ENCODE results near the gene PLCB4. TPM values are rescaled to one million over a fixed set of nuclear protein-coding genes. Genes with fewer than 3 reads are reported as not detected.

PLCB4 gene
- total RNA-seq, 1 donor from 2014 or later = 21.2 TPM

- H3K9me3 Mint-ChIP-seq = no peaks in the 10 kb centered on the region
- H3K27ac Mint-ChIP-seq = no peak overlapping the region
- no peak overlapping the region for H3K4me3 Mint-ChIP-seq
- H3K36me3 Mint-ChIP-seq = peaks cover 4% of the 10 kb centered on the region
- peaks cover 9% of the 10 kb centered on the region for H3K4me1 Mint-ChIP-seq (ENCODE audit: unreplicated experiment)
- no peaks in the 10 kb centered on the region for H3K27me3 Mint-ChIP-seq
- TF ChIP-seq, protein P1, sequence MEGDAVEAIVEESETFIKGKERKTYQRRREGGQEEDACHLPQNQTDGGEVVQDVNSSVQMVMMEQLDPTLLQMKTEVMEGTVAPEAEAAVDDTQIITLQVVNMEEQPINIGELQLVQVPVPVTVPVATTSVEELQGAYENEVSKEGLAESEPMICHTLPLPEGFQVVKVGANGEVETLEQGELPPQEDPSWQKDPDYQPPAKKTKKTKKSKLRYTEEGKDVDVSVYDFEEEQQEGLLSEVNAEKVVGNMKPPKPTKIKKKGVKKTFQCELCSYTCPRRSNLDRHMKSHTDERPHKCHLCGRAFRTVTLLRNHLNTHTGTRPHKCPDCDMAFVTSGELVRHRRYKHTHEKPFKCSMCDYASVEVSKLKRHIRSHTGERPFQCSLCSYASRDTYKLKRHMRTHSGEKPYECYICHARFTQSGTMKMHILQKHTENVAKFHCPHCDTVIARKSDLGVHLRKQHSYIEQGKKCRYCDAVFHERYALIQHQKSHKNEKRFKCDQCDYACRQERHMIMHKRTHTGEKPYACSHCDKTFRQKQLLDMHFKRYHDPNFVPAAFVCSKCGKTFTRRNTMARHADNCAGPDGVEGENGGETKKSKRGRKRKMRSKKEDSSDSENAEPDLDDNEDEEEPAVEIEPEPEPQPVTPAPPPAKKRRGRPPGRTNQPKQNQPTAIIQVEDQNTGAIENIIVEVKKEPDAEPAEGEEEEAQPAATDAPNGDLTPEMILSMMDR (conservative IDR thresholded peaks at IDR 0.05) = no peak
- no peak for DNase-seq (ENCODE audit: extremely low spot score, unreplicated experiment)
These were observed 160.0 kb downstream of the PLCB4 start for GRCh38 chr20:9228774-9229450.

DNA sequence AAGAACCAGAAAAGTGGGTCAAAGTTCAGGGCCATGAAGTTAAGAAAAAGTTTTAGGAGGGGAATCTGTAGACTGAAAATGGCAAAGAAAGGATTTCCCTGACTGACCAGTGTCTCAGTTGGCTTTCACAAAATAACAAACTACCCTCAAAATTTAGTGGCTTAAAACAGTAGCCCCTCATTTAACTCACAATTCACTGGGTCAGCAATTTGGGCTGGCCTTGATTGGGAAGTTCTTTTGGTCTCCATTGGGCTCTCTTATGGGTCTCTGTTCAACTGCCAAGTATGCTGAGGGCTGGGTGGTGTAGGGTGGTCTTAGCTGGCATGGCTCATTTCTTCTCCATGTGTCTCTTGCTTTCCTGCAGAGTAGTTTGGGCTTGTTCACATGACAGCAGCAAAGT lies 161.5 kb downstream of the PLCB4 start:
- TF ChIP-seq, protein P1 (conservative IDR thresholded peaks at IDR 0.05) = no peak
- peaks cover 9% of the 10 kb centered on the region for H3K4me1 Mint-ChIP-seq (ENCODE audit: unreplicated experiment)
- no peaks in the 10 kb centered on the region for H3K27me3 Mint-ChIP-seq
- H3K9me3 Mint-ChIP-seq = no peaks in the 10 kb centered on the region
- no peak for DNase-seq (ENCODE audit: extremely low spot score, unreplicated experiment)
- no peak overlapping the region for H3K4me3 Mint-ChIP-seq
- peaks cover 4% of the 10 kb centered on the region for H3K36me3 Mint-ChIP-seq
- no peak overlapping the region for H3K27ac Mint-ChIP-seq

DNA sequence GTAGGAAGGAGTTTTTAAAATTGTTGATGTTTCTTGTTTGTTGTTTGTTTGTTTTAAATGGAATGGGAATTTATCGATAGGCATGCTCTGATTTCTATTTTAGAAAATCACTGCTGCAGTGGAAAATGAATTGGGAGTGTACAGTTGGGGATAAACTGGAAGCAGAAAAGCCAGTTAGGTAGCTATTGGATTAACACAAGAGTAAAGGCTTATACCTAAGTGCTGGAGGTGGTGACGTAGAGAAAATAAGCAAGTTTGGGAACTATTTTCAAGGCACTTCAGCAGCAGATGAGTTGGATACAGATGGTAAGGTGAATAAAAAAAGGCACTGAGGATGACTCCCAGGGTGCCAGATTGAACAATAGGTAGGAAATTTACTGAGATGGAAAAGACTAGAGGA lies 164.9 kb downstream of the PLCB4 start:
- TF ChIP-seq, protein P1 (conservative IDR thresholded peaks at IDR 0.05) = no peak
- no peak overlapping the region for H3K4me3 Mint-ChIP-seq
- H3K4me1 Mint-ChIP-seq (ENCODE audit: unreplicated experiment) = peaks cover 4% of the 10 kb centered on the region
- no peaks in the 10 kb centered on the region for H3K36me3 Mint-ChIP-seq
- H3K27ac Mint-ChIP-seq = no peak overlapping the region
- H3K27me3 Mint-ChIP-seq = no peaks in the 10 kb centered on the region
- no peak for DNase-seq (ENCODE audit: extremely low spot score, unreplicated experiment)
- H3K9me3 Mint-ChIP-seq = no peaks in the 10 kb centered on the region

DNA sequence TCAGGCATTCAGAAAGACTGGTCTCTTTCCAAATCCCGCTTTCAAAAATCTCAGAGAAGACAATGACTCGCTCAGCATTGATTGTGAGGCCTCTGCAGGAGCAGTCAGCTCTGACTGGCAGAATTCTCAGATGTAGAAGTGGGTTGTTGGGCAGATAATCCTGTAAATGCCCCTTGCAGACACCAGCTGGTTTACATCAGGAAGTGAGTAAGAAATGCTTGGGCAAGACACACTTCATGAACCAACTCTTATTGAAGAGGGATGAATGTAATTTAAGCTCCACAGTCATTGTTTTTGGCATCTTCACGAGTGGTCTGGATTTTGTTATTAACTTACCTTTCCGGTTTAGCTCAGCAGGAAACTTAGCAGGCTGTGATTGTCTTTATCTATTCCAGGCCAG lies 166.6 kb downstream of the PLCB4 start:
- Mint-ChIP-seq H3K4me1 (ENCODE audit: unreplicated experiment) (peaks cover 7% of the 10 kb centered on the region), H3K4me3 (no peak overlapping the region), H3K27me3 (no peaks in the 10 kb centered on the region), H3K27ac (no peak overlapping the region), H3K36me3 (no peaks in the 10 kb centered on the region), H3K9me3 (no peaks in the 10 kb centered on the region)
- no peak for DNase-seq (ENCODE audit: extremely low spot score, unreplicated experiment)
- TF ChIP-seq, protein P1 (conservative IDR thresholded peaks at IDR 0.05) = no peak

DNA sequence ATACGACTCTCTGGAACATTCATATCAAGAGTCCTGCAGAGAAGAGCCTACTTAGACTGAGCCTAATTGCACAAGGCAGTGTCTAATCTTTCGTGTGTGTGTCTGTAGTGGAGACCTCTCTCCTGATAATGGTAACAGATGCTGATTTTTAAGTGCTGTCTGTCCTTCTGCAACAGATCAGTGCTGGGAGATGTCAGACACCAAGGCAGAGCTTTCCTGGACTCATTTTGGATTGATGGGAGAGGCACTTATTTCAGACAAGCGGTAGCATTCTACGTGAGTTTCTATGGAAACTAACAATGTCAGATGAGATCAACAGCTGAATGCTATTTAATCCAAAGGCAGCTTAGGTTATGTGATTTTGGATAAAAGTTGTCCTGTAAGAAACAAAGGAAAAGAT lies 167.6 kb downstream of the PLCB4 start:
- H3K4me1 Mint-ChIP-seq (ENCODE audit: unreplicated experiment) = peaks cover 15% of the 10 kb centered on the region
- no peaks in the 10 kb centered on the region for H3K9me3 Mint-ChIP-seq
- no peak overlapping the region for H3K27ac Mint-ChIP-seq
- H3K4me3 Mint-ChIP-seq = no peak overlapping the region
- TF ChIP-seq, protein P1 (conservative IDR thresholded peaks at IDR 0.05) = no peak
- H3K27me3 Mint-ChIP-seq = no peaks in the 10 kb centered on the region
- no peak for DNase-seq (ENCODE audit: extremely low spot score, unreplicated experiment)
- H3K36me3 Mint-ChIP-seq = no peaks in the 10 kb centered on the region

All from type B pancreatic cell (in vitro differentiated cells).